Measurements from ENCODE around the gene TFCP2L1. TPM values are rescaled to one million over a fixed set of nuclear protein-coding genes. Genes with fewer than 3 reads are reported as not detected.

TFCP2L1 gene
- total RNA-seq, 1 donor from 2014 or later, result 4.6 TPM

- H3K27me3 Mint-ChIP-seq, result peaks cover 7% of the 10 kb centered on the region
- no peak overlapping the region for H3K27ac Mint-ChIP-seq
- no peaks in the 10 kb centered on the region for H3K4me1 Mint-ChIP-seq (ENCODE audit: unreplicated experiment)
- no peaks in the 10 kb centered on the region for H3K9me3 Mint-ChIP-seq
- no peak for TF ChIP-seq CTCF (conservative IDR thresholded peaks at IDR 0.05)
- DNase-seq (ENCODE audit: extremely low spot score, unreplicated experiment), result no peak
- no peaks in the 10 kb centered on the region for H3K36me3 Mint-ChIP-seq
- no peak overlapping the region for H3K4me3 Mint-ChIP-seq
Measured at GRCh38 chr2:121196132-121196848, 88.7 kb downstream of the TFCP2L1 start.

- no peak for TF ChIP-seq CTCF (conservative IDR thresholded peaks at IDR 0.05)
- no peaks in the 10 kb centered on the region for H3K9me3 Mint-ChIP-seq
- H3K27ac Mint-ChIP-seq, result no peak overlapping the region
- DNase-seq (ENCODE audit: extremely low spot score, unreplicated experiment), result no peak
- H3K27me3 Mint-ChIP-seq, result peaks cover 6% of the 10 kb centered on the region
- no peaks in the 10 kb centered on the region for H3K4me1 Mint-ChIP-seq (ENCODE audit: unreplicated experiment)
- no peaks in the 10 kb centered on the region for H3K36me3 Mint-ChIP-seq
- H3K4me3 Mint-ChIP-seq, result no peak overlapping the region
Measured at GRCh38 chr2:121195036-121195435, 90.0 kb downstream of the TFCP2L1 start.

- Mint-ChIP-seq H3K27ac (no peak overlapping the region), H3K4me1 (ENCODE audit: unreplicated experiment) (no peaks in the 10 kb centered on the region), H3K4me3 (no peak overlapping the region), H3K9me3 (no peaks in the 10 kb centered on the region), H3K27me3 (peaks cover 6% of the 10 kb centered on the region), H3K36me3 (no peaks in the 10 kb centered on the region)
- TF ChIP-seq CTCF (conservative IDR thresholded peaks at IDR 0.05), result no peak
- DNase-seq (ENCODE audit: extremely low spot score, unreplicated experiment), result no peak
Measured at GRCh38 chr2:121194626-121195025, 90.4 kb downstream of the TFCP2L1 start.

GRCh38 chr2:121193185-121193584 is 91.8 kb downstream of the TFCP2L1 start:
- H3K27me3 Mint-ChIP-seq, result peaks cover 9% of the 10 kb centered on the region
- H3K9me3 Mint-ChIP-seq, result no peaks in the 10 kb centered on the region
- no peak for DNase-seq (ENCODE audit: extremely low spot score, unreplicated experiment)
- H3K36me3 Mint-ChIP-seq, result no peaks in the 10 kb centered on the region
- H3K4me1 Mint-ChIP-seq (ENCODE audit: unreplicated experiment), result no peaks in the 10 kb centered on the region
- no peak for TF ChIP-seq CTCF (conservative IDR thresholded peaks at IDR 0.05)
- no peak overlapping the region for H3K27ac Mint-ChIP-seq
- H3K4me3 Mint-ChIP-seq, result no peak overlapping the region

- H3K9me3 Mint-ChIP-seq, result no peaks in the 10 kb centered on the region
- H3K4me1 Mint-ChIP-seq (ENCODE audit: unreplicated experiment), result no peaks in the 10 kb centered on the region
- H3K4me3 Mint-ChIP-seq, result no peak overlapping the region
- H3K27ac Mint-ChIP-seq, result no peak overlapping the region
- no peak for TF ChIP-seq CTCF (conservative IDR thresholded peaks at IDR 0.05)
- H3K27me3 Mint-ChIP-seq, result peaks cover 10% of the 10 kb centered on the region
- H3K36me3 Mint-ChIP-seq, result no peaks in the 10 kb centered on the region
- no peak for DNase-seq (ENCODE audit: extremely low spot score, unreplicated experiment)
Measured at GRCh38 chr2:121192576-121192975, 92.4 kb downstream of the TFCP2L1 start.
